NCI-H128 (cell line): ENCODE results near the gene APOL6.

Source experiments
- DNase-seq: peaks from one replicate; lab custom pipeline; 2025; ENCODE audit not compliant: unreplicated experiment; lab: John Stamatoyannopoulos, UW

Gene APOL6

GRCh38 chr22:35712672-35713071 lies 64.4 kb downstream of the APOL6 start:
- DNase-seq = no peak

GRCh38 chr22:35717572-35717971 lies 69.3 kb downstream of the APOL6 start, which contains the start of gene APOL5:
APOL5 (plus strand) TSS chr22:35717872; CDS start chr22:35717872, 0 bp downstream.
- no peak for DNase-seq
